Erythroblast (primary cell): ENCODE data around the gene INSYN2B.

Experiments used
- GATA1 ChIP-seq: IDR thresholded peaks from 2 replicates; pipeline ENCODE4 v1.6.1; 2011; ENCODE audit warnings: low read depth, mild to moderate bottlenecking, control low read depth, low read length, moderate library complexity
- POLR2A ChIP-seq: IDR thresholded peaks from 2 replicates; pipeline ENCODE4 v1.6.1; 2011; ENCODE audit warnings: mild to moderate bottlenecking, low read length

DNA sequence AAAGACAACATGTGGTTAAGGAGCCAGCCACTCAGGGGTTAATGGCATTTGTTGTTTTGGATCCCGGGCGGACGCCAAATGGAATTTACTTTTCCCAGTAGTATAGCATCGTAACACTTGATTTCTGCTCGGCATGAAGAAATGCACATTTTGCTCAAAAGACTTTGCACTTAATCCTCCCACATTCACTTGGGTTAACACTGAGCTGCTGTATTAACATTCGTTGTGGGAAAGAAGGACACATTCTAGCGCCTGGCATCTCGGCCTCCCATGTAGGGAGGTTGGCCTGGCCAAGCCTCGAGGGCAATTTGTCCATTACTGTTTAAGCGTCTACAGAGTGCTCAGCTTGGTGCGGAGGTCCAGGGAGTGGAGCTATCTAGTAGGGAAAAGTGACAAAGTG is 32.3 kb upstream of the INSYN2B start:
- TF ChIP-seq POLR2A: no peak
- TF ChIP-seq GATA1: no peak
